Measurements from ENCODE around the gene ACADL. TPM values are rescaled to one million over a fixed set of nuclear protein-coding genes. Genes with fewer than 3 reads are reported as not detected.
A peak's percentile ranks its signal among the peaks of the same experiment; 100 is the strongest.

ACADL gene
- polyA plus RNA-seq, 1 experiment: not detected

- POLR2A ChIA-PET: no interaction called here
- H3K27me3 ChIP-seq (ENCODE audit: control insufficient read depth, insufficient read depth, low read length): no peaks in the 10 kb centered on the region; the same call in 1 of the 2 replicates
- H3K36me3 ChIP-seq (ENCODE audit: control insufficient read depth, insufficient read depth, low read length): no peaks in the 10 kb centered on the region
- no peak for DNase-seq (ENCODE audit: low read depth)
- H3K4me3 ChIP-seq (ENCODE audit: low read depth, low read length): no peak overlapping the region
- no peak for TF ChIP-seq CTCF (IDR thresholded peaks at IDR 0.05; ENCODE audit: insufficient read depth, low read depth, low read length)
- CTCF ChIA-PET: interaction anchor here (0.6 kb wide), 1 partner anchor 210 kb away, joined by 3 read pairs; no protein-coding TSS in a partner anchor
Observed at GRCh38 chr2:210207929-210208328, 17.3 kb downstream of the ACADL start.

- POLR2A ChIA-PET: no interaction called here
- no peak overlapping the region for H3K4me3 ChIP-seq (ENCODE audit: low read depth, low read length)
- no peak for DNase-seq (ENCODE audit: low read depth)
- CTCF ChIA-PET: interaction anchor here (1.0 to 2.7 kb wide), 4 partner anchors 8 to 229 kb away, joined by 3 to 12 read pairs (median 6); no protein-coding TSS in a partner anchor
- no peak for TF ChIP-seq CTCF (IDR thresholded peaks at IDR 0.05; ENCODE audit: insufficient read depth, low read depth, low read length)
- H3K36me3 ChIP-seq (ENCODE audit: control insufficient read depth, insufficient read depth, low read length): no peaks in the 10 kb centered on the region
- peaks cover 3% of the 10 kb centered on the region for H3K27me3 ChIP-seq (ENCODE audit: control insufficient read depth, insufficient read depth, low read length)
Observed at GRCh38 chr2:210203558-210203957, 21.7 kb downstream of the ACADL start.

GRCh38 chr2:210203147-210203546 lies 22.1 kb downstream of the ACADL start:
- ChIA-PET CTCF (no interaction called here), POLR2A (no interaction called here)
- TF ChIP-seq CTCF (IDR thresholded peaks at IDR 0.05; ENCODE audit: insufficient read depth, low read depth, low read length): no peak
- H3K36me3 ChIP-seq (ENCODE audit: control insufficient read depth, insufficient read depth, low read length): no peaks in the 10 kb centered on the region
- peaks cover 3% of the 10 kb centered on the region for H3K27me3 ChIP-seq (ENCODE audit: control insufficient read depth, insufficient read depth, low read length)
- DNase-seq (ENCODE audit: low read depth): no peak
- no peak overlapping the region for H3K4me3 ChIP-seq (ENCODE audit: low read depth, low read length)

GRCh38 chr2:210199854-210200253 lies 25.4 kb downstream of the ACADL start:
- ChIA-PET POLR2A (no interaction called here), CTCF (interaction anchor here (1.2 to 2.5 kb wide), 6 partner anchors 19 to 227 kb away, joined by 4 to 29 read pairs (median 6); no protein-coding TSS in a partner anchor)
- Histone ChIP-seq H3K27me3 (ENCODE audit: control insufficient read depth, insufficient read depth, low read length) (peaks cover 3% of the 10 kb centered on the region; the same call in 1 of the 2 replicates), H3K36me3 (ENCODE audit: control insufficient read depth, insufficient read depth, low read length) (no peaks in the 10 kb centered on the region), H3K4me3 (ENCODE audit: low read depth, low read length) (no peak overlapping the region)
- DNase-seq (ENCODE audit: low read depth): no peak
- TF ChIP-seq CTCF (IDR thresholded peaks at IDR 0.05; ENCODE audit: insufficient read depth, low read depth, low read length): no peak

GRCh38 chr2:210199186-210199765 lies 26.0 kb downstream of the ACADL start:
- TF ChIP-seq CTCF (IDR thresholded peaks at IDR 0.05; ENCODE audit: insufficient read depth, low read depth, low read length): peak; percentile 63
- CTCF ChIA-PET: interaction anchor here (0.7 to 2.5 kb wide), 15 partner anchors 10 to 504 kb away, joined by 3 to 29 read pairs (median 4); no protein-coding TSS in a partner anchor
- DNase-seq (ENCODE audit: low read depth): no peak
- POLR2A ChIA-PET: no interaction called here
- Histone ChIP-seq H3K27me3 (ENCODE audit: control insufficient read depth, insufficient read depth, low read length) (peaks cover 3% of the 10 kb centered on the region; the same call in 1 of the 2 replicates), H3K4me3 (ENCODE audit: low read depth, low read length) (no peak overlapping the region), H3K36me3 (ENCODE audit: control insufficient read depth, insufficient read depth, low read length) (no peaks in the 10 kb centered on the region)

Measured in BJ (cell line).